Right atrium auricular region (tissue), 2 donors: Measurements from ENCODE around the gene USP21. TPM values are rescaled to one million over a fixed set of nuclear protein-coding genes. Genes with fewer than 3 reads are reported as not detected.

ENCODE experiments used
- DNase-seq: peaks from one replicate; pipeline ENCODE4 v3.0.0-alpha.2; 2019; ENCODE audit warnings: low spot score
- H3K27ac ChIP-seq, 2 donors: fragments of 200-600 bp; sonication (generic); 1 replicate in 1 of 2; 2 replicates in 1 of 2; pipeline ENCODE4 v1.5.1; 2016 to 2019
- H3K27me3 ChIP-seq, 2 donors: fragments of 200-600 bp; sonication (generic); one replicate each; pipeline versions ENCODE4 v1.5.1 to v1.6.0; 2017 to 2019
- H3K36me3 ChIP-seq: fragments of 200-600 bp; sonication (generic); one replicate; pipeline ENCODE4 v1.5.1; 2016
- H3K4me1 ChIP-seq, 2 donors: fragments of 200-600 bp; sonication (generic); one replicate each; pipeline versions ENCODE4 v1.5.1 to v1.6.0; 2017 to 2019
- H3K4me3 ChIP-seq, 2 donors: fragments of 200-600 bp; sonication (generic); 1 replicate in 1 of 2; 2 replicates in 1 of 2; pipeline ENCODE4 v1.5.1; 2017 to 2019; ENCODE audit warnings: mild to moderate bottlenecking in 1 of 2, moderate library complexity in 1 of 2
- H3K9me3 ChIP-seq, 2 donors: fragments of 200-600 bp; sonication (generic); one replicate each; pipeline ENCODE4 v1.5.1; 2019
- total RNA-seq, 2 donors: library from RNA; depleted of rRNA; stranded (reverse); fragments of >200 nt; gene quantifications; one replicate each; pipeline ENCODE4 v1.1.0, GENCODE V29; 2016
- TF ChIP-seq, protein P1 (sequence below), 2 donors: fragments of 200-600 bp; sonication (generic); IDR thresholded peaks; one replicate each; pipeline ENCODE4 v1.5.1; 2019; ENCODE audit warnings: antibody characterized with exemption in 2 of 2

USP21 gene
- total RNA-seq, 2 donors from 2014 or later = 13.5 to 14.4 TPM

DNA sequence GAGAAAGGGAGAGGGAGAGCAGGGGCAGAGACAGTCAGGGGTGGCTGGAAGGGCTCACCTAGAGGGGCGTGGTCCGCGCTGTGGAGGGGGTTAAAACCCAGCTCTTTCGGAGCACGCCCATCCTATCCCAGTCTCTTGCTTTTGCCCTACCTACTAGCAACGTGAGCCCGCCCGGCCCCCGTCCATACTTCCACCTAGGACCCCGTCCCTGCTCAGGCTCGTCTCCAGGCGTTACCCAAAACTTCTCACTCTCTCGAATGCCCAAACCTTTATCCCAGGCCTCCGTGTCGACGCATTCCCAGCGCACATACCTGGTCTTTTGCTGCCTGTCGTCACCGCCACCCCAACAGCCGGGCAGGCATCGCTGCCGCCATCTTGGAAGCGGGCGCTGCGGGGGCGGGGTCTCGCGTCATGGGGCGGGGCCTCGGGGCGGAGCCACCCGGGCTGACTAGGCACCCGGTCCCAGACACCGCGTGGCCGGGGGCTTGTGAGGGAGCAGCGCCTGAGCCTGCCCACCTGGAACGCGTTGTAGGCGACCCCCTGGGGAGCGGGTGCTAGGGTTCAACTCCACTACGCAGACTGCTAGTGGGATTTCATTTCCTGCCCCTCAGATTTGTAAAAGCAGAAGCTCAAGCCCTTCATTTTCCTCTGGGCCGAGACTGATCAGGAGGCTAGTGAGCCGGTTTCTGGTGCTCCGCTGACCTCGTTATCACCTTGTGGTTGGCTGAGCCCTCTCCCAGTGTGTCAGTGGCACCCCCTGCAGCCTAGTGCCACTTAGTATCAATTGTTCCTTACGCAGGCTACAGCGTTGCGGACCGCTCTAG, 18.0 kb downstream of the USP21 start, which contains the start of gene B4GALT3:
Gene B4GALT3 (minus strand): TSS at position 396 of the 824 bp plus-strand sequence. CDS start 1,447 bp downstream, outside the sequence.
- TF ChIP-seq, protein P1, sequence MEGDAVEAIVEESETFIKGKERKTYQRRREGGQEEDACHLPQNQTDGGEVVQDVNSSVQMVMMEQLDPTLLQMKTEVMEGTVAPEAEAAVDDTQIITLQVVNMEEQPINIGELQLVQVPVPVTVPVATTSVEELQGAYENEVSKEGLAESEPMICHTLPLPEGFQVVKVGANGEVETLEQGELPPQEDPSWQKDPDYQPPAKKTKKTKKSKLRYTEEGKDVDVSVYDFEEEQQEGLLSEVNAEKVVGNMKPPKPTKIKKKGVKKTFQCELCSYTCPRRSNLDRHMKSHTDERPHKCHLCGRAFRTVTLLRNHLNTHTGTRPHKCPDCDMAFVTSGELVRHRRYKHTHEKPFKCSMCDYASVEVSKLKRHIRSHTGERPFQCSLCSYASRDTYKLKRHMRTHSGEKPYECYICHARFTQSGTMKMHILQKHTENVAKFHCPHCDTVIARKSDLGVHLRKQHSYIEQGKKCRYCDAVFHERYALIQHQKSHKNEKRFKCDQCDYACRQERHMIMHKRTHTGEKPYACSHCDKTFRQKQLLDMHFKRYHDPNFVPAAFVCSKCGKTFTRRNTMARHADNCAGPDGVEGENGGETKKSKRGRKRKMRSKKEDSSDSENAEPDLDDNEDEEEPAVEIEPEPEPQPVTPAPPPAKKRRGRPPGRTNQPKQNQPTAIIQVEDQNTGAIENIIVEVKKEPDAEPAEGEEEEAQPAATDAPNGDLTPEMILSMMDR (IDR thresholded peaks at IDR 0.05) = peak in 1 of 2 donors; percentile 45
- peak; percentile 89 for DNase-seq
- Histone ChIP-seq H3K4me1 (peaks cover 3 to 31% of the 10 kb centered on the region in 2 donors), H3K27ac (peak within 1 kb of the TSS; percentile 86 to 89), H3K27me3 (no peaks in the 10 kb centered on the region), H3K36me3 (peaks cover 36% of the 10 kb centered on the region), H3K4me3 (peak within 1 kb of the TSS; percentile 77 to 93), H3K9me3 (no peaks in the 10 kb centered on the region)

DNA sequence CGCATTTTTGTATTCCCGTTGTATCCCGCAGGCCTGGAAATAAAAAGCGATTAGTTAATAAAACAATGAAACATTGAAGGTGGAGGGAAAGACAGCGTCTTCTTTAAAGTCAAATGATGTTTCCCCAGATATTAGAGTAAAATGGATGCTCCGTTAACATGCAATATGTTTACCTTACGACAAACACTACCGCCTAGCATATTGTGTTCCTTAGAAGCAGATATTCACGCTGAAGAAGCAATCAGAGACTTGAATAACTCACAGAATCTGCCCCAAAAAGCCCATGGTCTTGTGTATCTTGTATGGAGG, 18.6 kb downstream of the USP21 start:
- Histone ChIP-seq H3K9me3 (no peaks in the 10 kb centered on the region), H3K4me3 (peak overlapping the region; percentile 77 to 93), H3K36me3 (peaks cover 30% of the 10 kb centered on the region), H3K27ac (peak overlapping the region; percentile 86 to 89), H3K27me3 (no peaks in the 10 kb centered on the region), H3K4me1 (peaks cover 2 to 25% of the 10 kb centered on the region in 2 donors)
- DNase-seq = no peak
- TF ChIP-seq, protein P1 (IDR thresholded peaks at IDR 0.05) = no peak

DNA sequence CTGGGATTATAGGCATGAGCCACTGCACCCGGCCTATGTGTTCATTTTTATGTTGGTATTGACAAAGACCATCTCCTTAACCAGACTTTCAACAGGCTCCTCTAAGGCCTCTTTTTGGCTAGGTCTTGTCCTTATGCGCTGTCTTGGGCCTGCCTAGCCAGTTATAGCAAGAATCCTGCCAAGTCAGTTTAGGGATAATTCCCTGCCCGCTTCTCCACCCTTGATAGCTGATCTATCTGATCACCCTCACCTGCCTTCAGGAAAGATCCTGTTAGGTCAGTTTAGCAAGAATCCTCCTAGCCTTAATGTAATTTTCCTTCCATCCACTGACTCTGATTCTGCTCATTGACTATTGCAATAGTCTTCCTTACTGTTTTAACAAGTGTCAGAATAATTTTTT, 20.4 kb downstream of the USP21 start:
- no peak overlapping the region for H3K4me3 ChIP-seq
- H3K9me3 ChIP-seq = no peaks in the 10 kb centered on the region
- H3K27ac ChIP-seq = no peak overlapping the region
- H3K36me3 ChIP-seq = peaks cover 12% of the 10 kb centered on the region
- H3K27me3 ChIP-seq = no peaks in the 10 kb centered on the region
- peaks cover 0 to 23% of the 10 kb centered on the region in 2 donors for H3K4me1 ChIP-seq
- DNase-seq = no peak
- TF ChIP-seq, protein P1 (IDR thresholded peaks at IDR 0.05) = no peak

GRCh38 chr1:161180639-161181038, 21.3 kb downstream of the USP21 start:
- Histone ChIP-seq H3K4me1 (peaks cover 0 to 32% of the 10 kb centered on the region in 2 donors), H3K36me3 (peaks cover 3% of the 10 kb centered on the region), H3K27ac (no peak overlapping the region), H3K27me3 (no peaks in the 10 kb centered on the region), H3K4me3 (no peak overlapping the region), H3K9me3 (no peaks in the 10 kb centered on the region)
- TF ChIP-seq, protein P1 (IDR thresholded peaks at IDR 0.05) = peak in 1 of 2 donors; percentile 41
- DNase-seq = no peak

DNA sequence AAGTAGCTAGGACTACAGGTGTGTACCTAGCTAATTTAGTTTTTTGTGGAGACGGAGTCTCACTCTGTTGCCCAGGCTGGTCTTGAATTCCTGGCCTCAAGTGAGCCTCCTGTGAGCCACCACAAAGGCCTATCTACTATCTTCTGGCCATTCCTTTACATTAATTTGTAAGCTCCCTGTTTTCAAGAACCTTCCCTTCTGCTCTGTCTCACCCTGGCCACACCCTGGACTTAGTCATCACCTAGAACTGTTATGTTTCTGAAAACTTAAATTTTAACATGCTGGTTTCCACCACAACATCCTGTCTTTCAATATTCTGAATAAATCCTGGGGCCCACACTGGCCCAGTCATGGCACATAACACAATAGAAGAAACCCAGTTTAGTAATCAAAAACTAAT, 22.9 kb downstream of the USP21 start:
- no peaks in the 10 kb centered on the region for H3K36me3 ChIP-seq
- no peaks in the 10 kb centered on the region for H3K9me3 ChIP-seq
- DNase-seq = no peak
- H3K4me1 ChIP-seq = peaks cover 0 to 28% of the 10 kb centered on the region in 2 donors
- no peak overlapping the region for H3K27ac ChIP-seq
- H3K27me3 ChIP-seq = no peaks in the 10 kb centered on the region
- TF ChIP-seq, protein P1 (IDR thresholded peaks at IDR 0.05) = no peak
- no peak overlapping the region for H3K4me3 ChIP-seq
